Measurements from ENCODE around the gene BCLAF1. TPM values are rescaled to one million over a fixed set of nuclear protein-coding genes. Genes with fewer than 3 reads are reported as not detected.

Gene BCLAF1
- total and polyA plus RNA-seq, 9 donors, result 41.0 to 184 (median 161) TPM

DNA sequence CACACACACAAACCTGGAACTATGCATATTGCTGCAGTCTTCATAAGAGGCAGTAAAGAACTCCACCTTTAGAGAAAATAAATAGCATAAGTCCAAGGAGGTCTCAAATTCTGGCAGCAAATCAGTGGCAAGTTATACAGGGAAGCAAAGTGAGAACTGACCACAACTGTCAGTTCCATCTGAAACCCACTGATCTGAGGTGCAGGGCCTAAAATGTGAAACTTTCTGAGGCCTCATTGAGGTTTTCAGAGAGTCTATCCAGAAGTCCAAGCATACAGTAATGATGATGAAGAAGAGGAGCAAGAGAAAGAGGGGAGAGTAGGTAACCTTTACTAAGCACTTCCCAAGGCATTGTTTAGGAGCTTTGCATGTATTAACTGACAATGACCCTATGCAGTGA, 75.8 kb downstream of the BCLAF1 start:
- H3K27me3 ChIP-seq, result no peaks in the 10 kb centered on the region
- intact Hi-C loops (cut with DNase I), result no loop called here
- H3K9me3 ChIP-seq, result no peaks in the 10 kb centered on the region
- no peak overlapping the region for H3K4me3 ChIP-seq
- peaks cover 1% of the 10 kb centered on the region for H3K4me1 ChIP-seq (ENCODE audit: insufficient read depth)
- no peak for TF ChIP-seq EP300 (IDR thresholded peaks at IDR 0.05)
- no peak for TF ChIP-seq CTCF (IDR thresholded peaks at IDR 0.05)
- no peak for TF ChIP-seq POLR2A (IDR thresholded peaks at IDR 0.05)
- no peaks in the 10 kb centered on the region for H3K36me3 ChIP-seq
- no peak for DNase-seq
- H3K27ac ChIP-seq, result no peak overlapping the region

- Histone ChIP-seq H3K4me1 (ENCODE audit: insufficient read depth) (peaks cover 1% of the 10 kb centered on the region), H3K27ac (no peak overlapping the region), H3K4me3 (no peak overlapping the region), H3K9me3 (no peaks in the 10 kb centered on the region), H3K27me3 (no peaks in the 10 kb centered on the region), H3K36me3 (no peaks in the 10 kb centered on the region)
- 77 to 80% (median 77%) methylated on average over 5 of the region's 5 CpGs for WGBS, 3 donors
- TF ChIP-seq EP300 (IDR thresholded peaks at IDR 0.05), result no peak
- no peak for TF ChIP-seq CTCF (IDR thresholded peaks at IDR 0.05)
- intact Hi-C loops (cut with DNase I), result no loop called here
- no peak for DNase-seq
These were observed 76.6 kb downstream of the BCLAF1 start for GRCh38 chr6:136213012-136213539.

- H3K4me3 ChIP-seq, result no peak overlapping the region
- peaks cover 1% of the 10 kb centered on the region for H3K4me1 ChIP-seq (ENCODE audit: insufficient read depth)
- no peak overlapping the region for H3K27ac ChIP-seq
- H3K36me3 ChIP-seq, result no peaks in the 10 kb centered on the region
- TF ChIP-seq CTCF (IDR thresholded peaks at IDR 0.05), result no peak
- no peak for TF ChIP-seq EP300 (IDR thresholded peaks at IDR 0.05)
- no peak for TF ChIP-seq POLR2A (IDR thresholded peaks at IDR 0.05)
- intact Hi-C loops (cut with DNase I), result no loop called here
- no peaks in the 10 kb centered on the region for H3K9me3 ChIP-seq
- DNase-seq, result no peak
- H3K27me3 ChIP-seq, result no peaks in the 10 kb centered on the region
- 94 to 95% (median 94%) methylated on average over 2 of the region's 2 CpGs for WGBS, 3 donors
These were observed 77.0 kb downstream of the BCLAF1 start for GRCh38 chr6:136212608-136213007.

- Histone ChIP-seq H3K9me3 (no peaks in the 10 kb centered on the region), H3K27me3 (no peaks in the 10 kb centered on the region), H3K27ac (no peak overlapping the region), H3K4me1 (ENCODE audit: insufficient read depth) (peaks cover 1% of the 10 kb centered on the region), H3K36me3 (no peaks in the 10 kb centered on the region), H3K4me3 (no peak overlapping the region)
- WGBS, 3 donors, result 84 to 91% (median 85%) methylated on average over 13 of the region's 13 CpGs
- DNase-seq, result no peak
- intact Hi-C loops (cut with DNase I), result no loop called here
- no peak for TF ChIP-seq CTCF (IDR thresholded peaks at IDR 0.05)
- no peak for TF ChIP-seq EP300 (IDR thresholded peaks at IDR 0.05)
- TF ChIP-seq POLR2A (IDR thresholded peaks at IDR 0.05), result no peak
These were observed 79.1 kb downstream of the BCLAF1 start for GRCh38 chr6:136210398-136211165.

Measured in ovary (tissue), 9 donors.